ENCODE measurements around the gene ARHGAP24.
"Not testable (repeated sequence)": the region's sequence is repeated elsewhere in the genome, so short reads cannot be mapped to it uniquely, and the experiment has no call there.

Gene ARHGAP24

DNA sequence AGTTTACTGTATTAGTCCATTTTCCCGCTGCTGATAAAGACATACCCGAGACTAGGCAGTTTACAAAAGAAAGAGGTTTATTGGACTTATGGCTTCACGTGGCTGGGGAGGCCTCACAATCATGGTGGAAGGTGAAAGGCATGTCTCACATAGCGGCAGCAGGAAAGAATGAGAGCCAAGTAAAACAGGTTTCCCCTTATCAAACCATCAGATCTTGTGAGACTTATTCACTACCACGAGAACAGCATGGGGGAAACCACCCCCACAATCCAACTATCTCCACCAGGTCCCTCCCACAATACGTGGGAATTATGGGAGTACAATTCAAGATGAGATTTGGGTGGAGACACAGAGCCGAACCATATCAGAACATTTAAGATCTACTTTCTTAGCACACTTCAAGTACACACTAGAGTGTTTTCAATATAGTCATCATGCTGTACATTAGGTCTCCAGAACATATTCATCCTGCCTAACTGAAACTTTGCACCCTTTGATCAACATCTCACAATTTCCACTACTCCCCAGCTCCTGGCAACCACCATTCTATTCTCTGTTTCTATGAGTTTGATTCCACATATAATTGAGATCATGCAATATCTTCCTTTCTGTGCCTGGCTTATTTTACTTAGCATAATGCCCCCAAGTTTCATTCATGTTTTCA is 341.0 kb downstream of the ARHGAP24 start:
- no peak for DNase-seq (ENCODE audit: low spot score)

DNA sequence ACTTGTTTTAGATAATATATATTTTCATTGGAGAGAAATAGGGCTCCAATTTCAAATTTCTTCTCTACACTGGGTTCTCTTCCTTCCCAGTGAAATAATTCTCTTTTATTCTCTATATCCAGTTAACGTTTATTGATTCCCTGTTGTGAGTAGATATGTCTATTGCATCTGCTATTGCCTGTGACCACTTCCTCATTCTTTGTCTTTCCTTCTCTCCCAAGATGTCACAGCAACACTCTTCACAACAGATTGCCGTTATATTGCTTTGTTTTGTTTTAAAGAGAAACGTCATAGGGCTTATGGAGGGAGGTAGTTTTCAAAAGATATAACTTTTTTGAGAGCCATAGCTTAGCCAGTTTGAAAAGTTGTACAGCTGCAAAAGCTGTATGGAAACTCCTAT is 343.8 kb downstream of the ARHGAP24 start:
- DNase-seq (ENCODE audit: low spot score): no peak

GRCh38 chr4:85820101-85820500 is 345.2 kb downstream of the ARHGAP24 start:
- not testable (repeated sequence) for DNase-seq (ENCODE audit: low spot score)

DNA sequence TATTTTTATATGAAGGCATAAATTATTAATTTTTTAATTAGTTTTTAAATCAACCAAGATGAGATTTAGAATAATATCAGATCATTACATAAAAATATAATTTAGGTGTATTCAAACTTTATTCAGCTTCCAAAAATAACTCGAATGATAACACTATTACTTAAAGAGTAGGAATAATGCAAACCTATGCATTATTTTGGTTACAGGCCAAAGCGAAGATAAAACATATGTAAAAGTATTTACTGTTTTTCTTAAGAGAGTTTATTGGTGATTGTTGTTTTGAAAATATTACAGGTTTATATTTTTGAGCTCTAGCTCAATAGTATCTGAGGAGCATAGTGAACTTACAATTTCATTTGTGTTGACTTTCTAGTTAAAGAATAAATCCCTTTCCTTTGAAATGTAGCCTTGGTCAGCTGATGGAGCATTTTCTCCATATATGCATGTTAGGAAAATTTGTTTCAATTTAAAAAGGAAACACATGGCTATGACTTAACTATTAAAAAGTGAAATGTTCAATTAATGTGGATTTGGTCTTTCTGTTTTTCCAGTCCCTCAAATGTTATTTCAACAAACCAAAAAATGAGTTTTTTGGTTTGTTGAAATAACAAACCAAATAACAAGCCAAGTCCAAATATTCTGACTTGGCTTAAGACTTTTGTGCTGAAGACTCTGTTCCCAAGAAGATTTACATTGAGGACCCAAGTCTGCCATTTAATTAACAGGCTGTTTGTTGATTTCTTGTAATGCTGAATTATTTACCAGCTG is 346.9 kb downstream of the ARHGAP24 start:
- DNase-seq (ENCODE audit: low spot score): no peak

DNA sequence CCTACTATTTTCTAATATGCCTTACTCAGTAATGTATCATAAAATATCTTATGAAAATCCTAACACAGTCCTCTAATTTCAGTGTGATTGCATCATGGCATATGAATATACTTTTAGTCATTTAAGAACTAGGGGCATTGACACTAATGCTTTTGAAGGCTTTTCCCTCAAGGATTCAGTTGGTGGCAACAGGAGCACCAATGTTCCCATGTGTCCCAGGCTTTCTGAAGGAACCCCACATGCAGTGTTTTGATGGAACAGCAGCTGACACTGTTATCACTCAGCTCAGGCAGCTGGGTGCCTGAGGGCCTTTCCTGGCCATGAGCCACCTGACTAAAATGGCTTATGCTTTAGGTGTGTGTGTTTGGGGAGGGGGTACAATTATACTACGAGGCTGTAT is 348.3 kb downstream of the ARHGAP24 start:
- DNase-seq (ENCODE audit: low spot score): peak; percentile 18

DNA sequence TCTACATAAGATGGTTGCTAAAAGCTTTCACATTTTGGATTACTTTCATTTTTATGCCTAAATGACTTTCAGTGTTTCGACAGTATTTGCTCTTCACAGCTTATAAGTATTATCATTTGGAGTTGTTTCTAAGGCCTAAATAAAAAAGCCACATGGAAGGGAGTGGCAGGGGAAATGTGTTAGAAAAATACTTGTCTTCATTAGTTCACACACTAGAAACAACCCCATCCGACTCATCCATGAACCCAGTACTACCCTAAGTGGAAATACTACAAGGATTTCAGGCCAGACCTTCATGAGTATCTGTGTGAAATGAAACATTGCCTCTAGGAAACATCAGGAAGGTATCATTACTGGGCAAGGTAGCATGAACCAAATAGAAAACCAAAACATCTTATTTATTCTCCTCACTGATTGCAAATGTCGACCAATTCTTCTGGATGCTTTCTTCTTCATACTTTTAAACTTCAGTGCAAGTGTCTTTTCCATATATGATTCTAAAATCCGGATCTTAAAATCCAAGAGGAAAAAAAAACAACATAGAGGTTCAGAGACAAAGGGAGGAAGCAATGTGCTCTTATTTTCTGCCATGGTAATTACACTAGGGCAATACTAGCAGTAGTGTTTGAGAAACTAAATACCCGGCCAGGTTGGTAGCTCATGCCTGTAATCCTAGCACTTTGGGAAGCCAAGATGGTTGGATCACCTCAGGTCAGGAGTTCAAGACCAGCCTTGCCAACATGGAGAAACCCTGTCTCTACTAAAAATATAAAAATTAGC is 349.4 kb downstream of the ARHGAP24 start:
- no peak for DNase-seq (ENCODE audit: low spot score)

GRCh38 chr4:85826060-85826678 is 351.2 kb downstream of the ARHGAP24 start:
- DNase-seq (ENCODE audit: low spot score): peak; percentile 67

DNA sequence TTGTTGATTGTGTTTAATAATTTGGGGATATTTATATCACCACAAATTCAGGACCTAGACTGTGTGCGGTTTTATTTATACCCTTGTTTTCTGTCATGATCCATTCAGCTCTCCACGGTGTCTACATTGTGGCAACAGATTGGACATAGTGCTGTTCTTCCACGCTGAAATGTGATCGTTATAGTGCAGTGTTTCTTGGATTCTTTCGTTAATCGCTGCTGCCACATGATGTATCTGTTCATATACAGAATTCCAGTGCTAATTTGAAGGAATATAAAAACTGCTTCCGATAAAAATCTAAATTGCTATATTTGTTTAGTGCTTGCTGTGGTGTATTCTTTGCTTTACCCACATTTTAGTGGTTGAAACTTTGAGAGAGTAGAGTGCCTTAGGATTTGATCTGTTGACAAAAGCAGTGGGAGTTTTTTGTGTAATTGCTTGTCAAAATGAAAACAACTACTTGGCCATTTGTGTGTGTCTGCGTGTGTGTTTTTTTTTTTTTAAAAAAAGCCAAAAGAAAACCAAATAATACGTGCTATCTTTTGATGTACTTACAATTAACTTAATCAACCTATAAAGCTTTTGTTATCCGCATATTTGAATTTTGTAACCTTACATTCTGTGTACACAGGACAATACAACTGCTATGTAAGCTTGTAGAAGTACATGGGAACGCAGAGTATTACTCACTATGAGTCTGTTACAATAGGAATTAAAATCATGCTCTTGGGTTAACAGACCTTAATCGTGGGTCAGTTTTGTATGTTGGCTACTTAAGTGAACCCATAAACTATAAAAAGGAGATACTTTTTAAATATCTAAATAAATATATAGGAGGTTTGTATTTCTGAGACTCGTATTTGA is 353.3 kb downstream of the ARHGAP24 start:
- peak; percentile 17 for DNase-seq (ENCODE audit: low spot score)

DNA sequence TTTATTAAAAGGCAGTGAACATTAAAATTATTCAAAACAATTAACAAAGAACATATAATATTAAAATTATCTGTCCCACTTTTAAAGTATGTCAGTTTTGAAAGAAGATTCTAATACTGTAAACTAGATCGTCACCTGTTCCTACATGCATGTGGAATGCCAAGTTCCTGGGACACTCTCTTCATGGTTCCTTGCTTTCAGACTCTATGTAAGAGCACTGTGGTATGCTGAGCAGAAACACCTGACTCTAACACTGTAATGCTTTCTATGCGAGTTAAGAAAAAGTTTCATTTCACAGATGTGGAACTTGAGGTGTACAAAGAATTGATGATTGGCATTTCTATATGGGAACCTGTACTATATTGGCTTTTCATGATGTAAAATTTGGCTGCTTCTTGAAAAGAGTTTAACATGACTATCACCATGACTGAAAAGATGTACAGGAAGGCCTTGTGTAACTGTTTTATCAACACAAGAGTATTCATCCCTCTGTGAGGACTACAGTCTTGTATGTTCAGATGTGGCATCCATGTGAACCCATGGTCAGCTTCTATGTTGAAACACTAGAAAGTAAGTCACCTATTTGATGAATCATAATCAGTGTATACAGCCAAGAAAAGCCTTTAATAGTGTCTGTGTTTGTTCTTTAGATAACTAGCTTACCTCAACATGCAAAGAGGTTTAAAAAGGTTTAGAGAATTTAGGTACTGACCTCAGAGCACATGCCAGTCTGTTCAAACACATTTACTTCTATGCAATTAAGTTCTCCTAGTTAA is 354.5 kb downstream of the ARHGAP24 start:
- no peak for DNase-seq (ENCODE audit: low spot score)

- no peak for DNase-seq (ENCODE audit: low spot score)
Measured at GRCh38 chr4:85831647-85832046, 356.7 kb downstream of the ARHGAP24 start.

- DNase-seq (ENCODE audit: low spot score): no peak
Measured at GRCh38 chr4:85833302-85833701, 358.4 kb downstream of the ARHGAP24 start.

DNA sequence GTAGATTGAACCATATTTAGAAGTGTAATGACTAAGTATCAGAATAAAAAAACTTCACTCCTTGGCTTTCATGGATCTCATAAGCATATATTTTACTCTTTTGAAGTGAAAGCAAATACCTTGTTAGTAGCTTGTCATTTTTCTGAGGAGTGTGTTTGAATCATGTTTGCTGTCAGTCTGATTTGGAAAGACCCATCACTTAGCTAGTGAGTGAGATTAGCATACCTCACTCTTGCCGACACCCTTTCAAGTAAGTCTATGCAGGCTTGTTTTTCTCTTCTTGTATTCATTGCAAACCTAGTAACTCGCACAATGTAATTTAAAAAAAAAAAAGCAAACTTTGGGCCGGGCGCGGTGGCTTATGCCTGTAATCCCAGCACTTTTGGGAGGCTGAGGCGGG is 360.0 kb downstream of the ARHGAP24 start:
- no peak for DNase-seq (ENCODE audit: low spot score)

DNA sequence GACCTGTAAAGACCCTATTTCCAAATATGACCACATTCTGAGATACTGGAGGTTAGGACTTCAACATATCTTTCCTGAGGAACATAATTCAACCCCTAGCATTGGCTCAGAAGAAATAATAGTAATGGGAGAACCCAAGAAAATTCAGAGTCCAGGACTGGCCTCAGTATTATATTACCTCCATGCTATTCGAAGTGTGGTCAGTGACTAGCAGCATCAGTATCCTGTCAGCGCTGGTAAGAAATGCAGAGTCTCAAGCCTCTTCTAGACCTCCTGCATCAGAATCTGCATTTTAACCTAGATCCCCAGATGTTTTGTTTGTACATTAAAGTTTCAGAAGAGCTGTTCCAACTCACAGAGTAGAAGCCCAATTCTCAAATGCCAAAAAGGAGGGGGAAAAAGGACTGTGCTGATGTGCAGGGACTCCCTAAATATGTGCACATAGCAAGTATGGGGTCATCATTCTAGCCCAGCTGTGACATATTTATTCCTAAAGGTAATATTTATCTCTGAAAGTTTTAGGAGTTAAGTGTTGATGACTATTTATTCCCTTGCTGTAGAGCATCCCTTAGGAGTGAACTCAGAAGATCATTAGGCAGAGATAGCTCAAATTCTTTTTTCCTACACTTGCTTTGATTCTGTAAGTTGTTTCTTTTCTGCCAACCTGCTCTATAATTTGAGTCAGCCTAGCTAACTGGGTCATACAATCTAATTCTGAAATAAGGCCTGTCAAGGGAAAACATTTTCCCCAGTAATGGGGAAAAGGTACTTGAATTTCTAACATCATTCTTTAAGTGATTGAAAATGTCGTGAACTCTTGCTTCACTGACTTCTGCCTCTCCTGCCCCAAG is 361.9 kb downstream of the ARHGAP24 start:
- DNase-seq (ENCODE audit: low spot score): no peak

DNA sequence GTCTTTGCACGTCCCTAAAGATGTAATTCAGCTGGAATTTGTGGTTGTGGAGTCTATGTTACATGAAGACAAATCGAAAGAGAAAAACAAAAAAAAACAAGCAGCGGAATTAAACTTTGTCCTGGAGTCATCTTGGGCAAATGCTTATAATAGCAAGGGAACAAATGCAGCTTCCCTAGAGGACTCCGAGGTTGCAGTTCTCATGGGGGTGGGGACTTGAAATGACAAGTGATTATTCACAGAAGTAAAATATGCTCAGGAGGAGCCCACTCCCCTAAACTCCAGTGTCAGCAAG is 362.4 kb downstream of the ARHGAP24 start:
- DNase-seq (ENCODE audit: low spot score): no peak

DNA sequence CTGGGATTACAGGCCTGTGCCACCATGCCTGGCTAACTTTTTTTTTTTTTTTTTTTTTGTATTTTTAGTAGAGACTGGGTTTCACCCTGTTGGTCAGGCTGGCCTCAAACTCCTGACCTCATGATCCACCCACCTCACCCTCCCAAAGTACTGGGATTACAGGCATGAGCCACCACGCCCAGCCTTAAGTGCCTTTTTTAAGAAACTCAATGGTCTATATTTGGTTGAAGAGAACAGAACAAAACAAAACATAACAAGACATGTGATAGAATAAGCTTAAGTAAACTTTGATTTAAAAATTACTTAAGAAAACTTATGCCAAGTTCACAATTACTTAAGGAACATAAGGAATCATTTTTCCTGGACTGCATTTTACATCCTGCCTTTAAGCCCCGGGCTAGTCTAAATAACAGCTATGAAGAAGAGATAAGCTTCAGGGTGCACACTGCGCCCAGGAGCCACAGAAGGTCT is 365.1 kb downstream of the ARHGAP24 start:
- not testable (repeated sequence) for DNase-seq (ENCODE audit: low spot score)

- DNase-seq (ENCODE audit: low spot score): peak; percentile 53
Measured at GRCh38 chr4:85842540-85842939, 367.6 kb downstream of the ARHGAP24 start.

DNA sequence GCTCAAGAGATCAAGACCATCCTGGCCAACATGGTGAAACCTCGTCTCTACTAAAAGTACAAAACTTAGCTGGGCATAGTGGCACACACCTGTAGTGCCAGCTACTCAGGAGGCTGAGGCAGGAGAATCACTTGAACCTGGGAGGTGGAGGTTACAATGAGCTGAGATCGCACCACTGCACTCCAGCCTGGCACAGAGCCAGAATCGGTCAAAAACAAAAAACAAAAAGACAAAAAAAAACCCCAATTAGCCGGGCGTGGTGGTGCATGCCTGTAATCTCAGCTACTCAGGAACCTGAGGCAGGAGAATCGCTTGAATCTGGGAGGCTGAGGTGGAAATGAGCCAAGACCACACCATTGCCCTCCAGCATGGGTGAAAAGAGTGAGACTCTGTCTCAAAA is 378.8 kb downstream of the ARHGAP24 start:
- DNase-seq (ENCODE audit: low spot score): not testable (repeated sequence)

DNA sequence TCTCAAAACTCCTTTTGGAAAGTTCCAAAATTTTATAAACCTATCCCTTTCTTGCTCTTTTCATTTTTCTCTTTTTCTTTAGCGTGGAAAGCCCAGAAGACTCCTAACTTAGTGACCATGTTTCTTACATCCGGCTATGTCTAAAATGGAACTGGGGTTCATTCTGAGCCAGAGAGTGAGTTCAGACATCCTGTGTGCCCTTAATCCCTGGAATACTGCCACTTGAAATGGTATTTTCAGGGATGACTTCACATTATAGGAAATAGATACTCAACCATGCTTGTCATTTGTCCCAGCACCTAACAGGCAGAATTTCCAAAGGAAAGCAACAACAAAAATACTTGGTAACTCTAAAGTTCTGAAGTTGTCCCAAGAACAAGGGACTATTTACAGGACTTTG is 379.6 kb downstream of the ARHGAP24 start:
- no peak for DNase-seq (ENCODE audit: low spot score)

DNA sequence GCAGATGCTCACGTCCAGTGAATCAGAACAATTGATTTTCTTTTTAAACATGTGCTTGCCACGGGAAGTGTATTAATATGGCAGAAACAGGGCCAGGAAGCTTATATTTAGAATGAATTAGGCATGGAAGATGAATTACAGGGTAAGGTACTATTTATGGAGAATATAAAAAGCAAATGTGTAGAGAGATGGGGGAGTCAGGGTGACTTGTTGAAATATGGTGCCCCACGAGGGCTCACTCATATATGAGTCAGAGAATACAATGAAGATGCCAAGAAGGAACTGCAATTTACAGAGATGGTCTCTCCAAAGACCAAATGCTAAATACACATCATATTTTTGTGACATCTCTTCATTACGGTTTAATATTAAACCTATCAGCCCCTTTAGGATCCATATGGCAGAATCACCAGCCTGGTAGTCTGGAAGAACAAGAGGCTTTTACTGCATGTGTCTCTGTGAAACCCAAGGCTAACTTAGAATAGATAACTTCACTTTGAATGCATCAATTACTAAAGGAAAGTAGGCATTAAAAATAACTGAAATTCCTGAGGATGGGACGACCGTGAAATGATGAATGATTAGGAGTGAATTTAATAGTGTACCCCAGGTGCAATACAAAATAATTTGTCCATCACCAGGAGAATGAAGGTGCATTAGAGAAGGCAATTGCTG is 385.3 kb downstream of the ARHGAP24 start:
- peak; percentile 35 for DNase-seq (ENCODE audit: low spot score)

All from AG20443 (cell line).